CD14-positive monocyte (primary cell): ENCODE data around the gene TMEFF2. TPM values are rescaled to one million over a fixed set of nuclear protein-coding genes. Genes with fewer than 3 reads are reported as not detected.

Experiments used
- DNase-seq, 3 donors: peaks; one replicate each; pipeline ENCODE4 v3.0.0-alpha.2; 2011 to 2022
- H2AFZ ChIP-seq: 2 replicates; pipeline ENCODE4 v1.6.0; 2012; ENCODE audit warnings: mild to moderate bottlenecking, low read depth, low read length, inconsistent platforms; ENCODE audit not compliant: insufficient read depth, poor library complexity, severe bottlenecking
- H3K27ac ChIP-seq, 2 donors: 1 replicate in 1 of 2; 2 replicates in 1 of 2; pipeline ENCODE4 v1.5.1; 2012 to 2013; ENCODE audit warnings: low read length in 2 of 2, control low read depth in 1 of 2, inconsistent platforms in 1 of 2, low read depth in 1 of 2, mild to moderate bottlenecking in 1 of 2
- H3K27me3 ChIP-seq, 2 donors: one replicate each; pipeline versions ENCODE4 v1.6.0 to v1.6.1; 2011 to 2013; ENCODE audit warnings: low read length in 2 of 2; ENCODE audit not compliant: control insufficient read depth in 2 of 2, insufficient read depth in 2 of 2
- H3K36me3 ChIP-seq, 2 donors: replicated peaks in 1 of 2; 1 replicate in 1 of 2; 2 replicates in 1 of 2; pipeline versions ENCODE4 v1.5.1 to v1.6.1; 2012 to 2013; ENCODE audit warnings: low read length in 2 of 2, control low read depth in 1 of 2, inconsistent platforms in 1 of 2, mild to moderate bottlenecking in 1 of 2; ENCODE audit not compliant: insufficient read depth in 2 of 2, control insufficient read depth in 1 of 2
- H3K4me1 ChIP-seq, 2 donors: 1 replicate in 1 of 2; 2 replicates in 1 of 2; pipeline versions ENCODE4 v1.5.1 to v1.6.1; 2012 to 2013; ENCODE audit warnings: low read length in 2 of 2, control low read depth in 1 of 2, inconsistent platforms in 1 of 2, mild to moderate bottlenecking in 1 of 2, moderate library complexity in 1 of 2; ENCODE audit not compliant: insufficient read depth in 2 of 2, control insufficient read depth in 1 of 2
- H3K4me2 ChIP-seq: replicated peaks from 2 replicates; pipeline ENCODE3; 2012; ENCODE audit warnings: low read length, moderate library complexity, mild to moderate bottlenecking; ENCODE audit not compliant: poor library complexity, severe bottlenecking; ENCODE audit errors: extremely low read depth
- H3K4me3 ChIP-seq, 3 experiments: fragments of 200-600 bp in 1 of 3; sonication (generic) in 1 of 3; replicated peaks in 1 of 3; 1 replicate in 2 of 3; 2 replicates in 1 of 3; pipeline ENCODE4 v1.5.1; 2011 to 2013; ENCODE audit warnings: low read length in 3 of 3, mild to moderate bottlenecking in 3 of 3, control low read depth in 2 of 3, low read depth in 2 of 3, inconsistent platforms in 1 of 3, moderate library complexity in 1 of 3
- H3K79me2 ChIP-seq: 2 replicates; pipeline ENCODE4 v1.6.0; 2012; ENCODE audit warnings: mild to moderate bottlenecking, control low read depth, inconsistent platforms, low read length, moderate library complexity; ENCODE audit not compliant: insufficient read depth
- H3K9ac ChIP-seq: 2 replicates; pipeline ENCODE4 v1.6.0; 2017; ENCODE audit warnings: low read length, mild to moderate bottlenecking; ENCODE audit not compliant: insufficient read depth, poor library complexity, severe bottlenecking
- H3K9me3 ChIP-seq, 2 donors: replicated peaks in 1 of 2; 1 replicate in 1 of 2; 2 replicates in 1 of 2; pipeline versions ENCODE4 v1.5.1 to v1.6.1; 2012 to 2013; ENCODE audit warnings: low read length in 2 of 2, control low read depth in 1 of 2; ENCODE audit not compliant: control insufficient read depth in 1 of 2, insufficient read depth in 1 of 2
- H4K20me1 ChIP-seq: 2 replicates; pipeline ENCODE4 v1.6.0; 2012; ENCODE audit warnings: mild to moderate bottlenecking, low read length, control low read depth, moderate library complexity; ENCODE audit not compliant: insufficient read depth
- H3K27ac Mint-ChIP-seq, 7 donors: one replicate each; pipeline ENCODE4 v1.8.0; 2020; ENCODE audit warnings: mild to moderate bottlenecking in 7 of 7, mixed read lengths in 7 of 7, moderate library complexity in 6 of 7, inconsistent platforms in 2 of 7
- H3K27me3 Mint-ChIP-seq, 3 donors: one replicate each; pipeline ENCODE4 v1.8.0; 2021 to 2022; ENCODE audit warnings: low read depth in 3 of 3, mild to moderate bottlenecking in 3 of 3, mixed read lengths in 3 of 3, moderate library complexity in 3 of 3, inconsistent platforms in 1 of 3
- H3K36me3 Mint-ChIP-seq, 2 donors: one replicate each; pipeline ENCODE4 v1.8.0; 2020; ENCODE audit warnings: mixed read lengths in 2 of 2, inconsistent platforms in 1 of 2, mild to moderate bottlenecking in 1 of 2
- H3K4me1 Mint-ChIP-seq: one replicate; pipeline ENCODE4 v1.8.0; 2020; ENCODE audit warnings: mild to moderate bottlenecking, mixed read lengths
- H3K4me3 Mint-ChIP-seq, 2 donors: one replicate each; pipeline ENCODE4 v1.8.0; 2020; ENCODE audit warnings: mild to moderate bottlenecking in 2 of 2, mixed read lengths in 2 of 2, moderate library complexity in 1 of 2
- H3K9me3 Mint-ChIP-seq, 7 donors: one replicate each; pipeline ENCODE4 v1.8.0; 2020 to 2022; ENCODE audit warnings: mixed read lengths in 7 of 7, mild to moderate bottlenecking in 6 of 7, moderate library complexity in 6 of 7, inconsistent platforms in 2 of 7
- CTCF ChIP-seq: fragments of 200-600 bp; IDR thresholded peaks from one replicate; pipeline ENCODE4 v1.8.0; 2022; ENCODE audit warnings: antibody characterized with exemption, mild to moderate bottlenecking
- WGBS: methylation state at CpG from one replicate; pipeline ENCODE4 v1.1.5; 2013; ENCODE audit warnings: missing lambda C conversion rate; ENCODE audit not compliant: insufficient coverage; 5-methylcytosine and 5-hydroxymethylcytosine counted together
- intact Hi-C, 2 donors: fragments of 100-400 bp; cut with micrococcal nuclease; formaldehyde crosslinking; loops; one replicate each; pipeline versions ENCODE4 v1.15.0 to v1.15.1; 2023
- polyA plus RNA-seq, 3 donors: library from polyadenylated mRNA; depleted of rRNA in 1 of 3; unstranded in 2 of 3; stranded (reverse) in 1 of 3; fragments of 300-500 nt in 2 of 3; fragments of >200 nt in 1 of 3; fragmentation: Illumina TruSeq in 2 of 3; gene quantifications; 1 replicate in 2 of 3; 2 replicates in 1 of 3; pipeline ENCODE4 v1.2.3, GENCODE V29; 2012 to 2021

The TMEFF2 gene
- polyA plus RNA-seq, 3 donors: not detected

- intact Hi-C loops: no loop called here
Observed at GRCh38 chr2:192202373-192202772, 7.6 kb upstream of the TMEFF2 start.

GRCh38 chr2:192201116-192201515, 6.4 kb upstream of the TMEFF2 start:
- Histone ChIP-seq H3K79me2 (no peaks in the 10 kb centered on the region), H3K9me3 (no peaks in the 10 kb centered on the region), H3K4me2 (no peak overlapping the region), H3K9ac (no peak overlapping the region), H3K27ac (no peak overlapping the region), H3K27me3 (peaks cover 19 to 22% of the 10 kb centered on the region in 2 donors), H3K4me1 (peaks cover 2 to 7% of the 10 kb centered on the region in 2 donors), H4K20me1 (no peaks in the 10 kb centered on the region), H2AFZ (no peak overlapping the region), H3K4me3 (no peak overlapping the region), H3K36me3 (no peaks in the 10 kb centered on the region)
- H3K27ac Mint-ChIP-seq: no peak overlapping the region
- peaks cover 0 to 5% (median 0%) of the 10 kb centered on the region in 7 donors for H3K9me3 Mint-ChIP-seq
- H3K27me3 Mint-ChIP-seq: peaks cover 12 to 20% (median 12%) of the 10 kb centered on the region in 3 donors
- DNase-seq: no peak
- H3K4me1 Mint-ChIP-seq: peaks cover 9% of the 10 kb centered on the region
- TF ChIP-seq CTCF: no peak
- H3K4me3 Mint-ChIP-seq: no peak overlapping the region
- no CpG with 5 or more reads among the region's 1 CpG for WGBS
- H3K36me3 Mint-ChIP-seq: peaks cover 0 to 6% of the 10 kb centered on the region in 2 donors
- intact Hi-C loops: no loop called here

More at GRCh38 chr2:192202373-192202772, 7.6 kb upstream of the TMEFF2 start:
- Mint-ChIP-seq H3K4me1 (no peaks in the 10 kb centered on the region), H3K4me3 (no peak overlapping the region), H3K36me3 (no peaks in the 10 kb centered on the region), H3K27ac (no peak overlapping the region), H3K27me3 (peaks cover 0 to 9% (median 0%) of the 10 kb centered on the region in 3 donors), H3K9me3 (no peaks in the 10 kb centered on the region)
- H3K4me2 ChIP-seq: no peak overlapping the region
- H3K9me3 ChIP-seq: no peaks in the 10 kb centered on the region
- H3K4me3 ChIP-seq: no peak overlapping the region
- no CpG with 5 or more reads among the region's 3 CpGs for WGBS
- DNase-seq: no peak
- TF ChIP-seq CTCF: no peak
- no peaks in the 10 kb centered on the region for H3K36me3 ChIP-seq
- H3K79me2 ChIP-seq: no peaks in the 10 kb centered on the region
- no peak overlapping the region for H3K9ac ChIP-seq
- peaks cover 7 to 9% of the 10 kb centered on the region in 2 donors for H3K27me3 ChIP-seq
- H3K4me1 ChIP-seq: no peaks in the 10 kb centered on the region
- H3K27ac ChIP-seq: no peak overlapping the region
- H4K20me1 ChIP-seq: no peaks in the 10 kb centered on the region
- H2AFZ ChIP-seq: no peak overlapping the region
